ENCODE results near the gene APOO.

DNA sequence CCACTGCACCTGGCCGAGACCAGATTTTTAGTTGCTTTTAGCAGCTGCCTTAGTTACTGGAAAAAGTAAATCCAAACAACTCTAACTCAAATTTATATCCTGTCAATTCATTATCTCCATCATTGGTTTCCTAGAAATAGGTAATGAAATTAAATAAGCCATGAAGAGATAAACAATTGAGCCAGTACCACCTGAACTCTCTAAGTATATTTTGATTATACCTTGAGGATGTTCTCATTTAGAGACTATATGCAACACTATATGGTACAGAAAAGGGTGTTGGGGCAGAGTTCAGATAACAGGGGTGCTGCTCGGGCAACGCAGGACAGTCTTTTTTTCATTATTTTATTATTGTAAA is 89.8 kb downstream of the APOO start:
- TF ChIP-seq CTCF (IDR thresholded peaks at IDR 0.05) (no peak), ZFX (IDR thresholded peaks at IDR 0.05; ENCODE audit: borderline replicate concordance) (no peak)
